ENCODE results near the gene RAB37. TPM values are rescaled to one million over a fixed set of nuclear protein-coding genes. Genes with fewer than 3 reads are reported as not detected.

The RAB37 gene
- total and polyA plus RNA-seq, 9 of the 15 experiments (the other 6 are each of a cell fraction or from before 2014, with no cell fraction given), result 0.03 to 0.27 (median 0.11) TPM; not detected in 4

DNA sequence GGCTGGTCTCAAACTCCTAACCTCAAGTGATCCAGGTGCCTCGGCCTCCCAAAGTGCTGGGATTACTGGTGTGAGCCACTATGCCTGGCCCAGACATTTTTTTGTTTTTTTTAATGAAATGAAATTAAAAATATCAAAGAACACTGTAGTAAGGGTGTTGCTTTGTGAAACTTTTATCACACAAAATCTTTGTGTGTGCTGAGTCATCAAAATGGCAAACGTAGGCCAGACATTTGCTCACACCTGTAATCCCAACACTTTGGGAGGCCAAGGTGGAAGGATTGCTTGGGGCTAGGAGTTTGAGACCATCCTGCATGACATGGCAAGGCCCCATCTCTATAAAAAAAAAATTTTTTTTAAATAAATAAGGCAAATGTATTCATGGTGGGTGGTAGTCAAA, 29.4 kb downstream of the RAB37 start (continued):
- TF ChIP-seq, protein P1, sequence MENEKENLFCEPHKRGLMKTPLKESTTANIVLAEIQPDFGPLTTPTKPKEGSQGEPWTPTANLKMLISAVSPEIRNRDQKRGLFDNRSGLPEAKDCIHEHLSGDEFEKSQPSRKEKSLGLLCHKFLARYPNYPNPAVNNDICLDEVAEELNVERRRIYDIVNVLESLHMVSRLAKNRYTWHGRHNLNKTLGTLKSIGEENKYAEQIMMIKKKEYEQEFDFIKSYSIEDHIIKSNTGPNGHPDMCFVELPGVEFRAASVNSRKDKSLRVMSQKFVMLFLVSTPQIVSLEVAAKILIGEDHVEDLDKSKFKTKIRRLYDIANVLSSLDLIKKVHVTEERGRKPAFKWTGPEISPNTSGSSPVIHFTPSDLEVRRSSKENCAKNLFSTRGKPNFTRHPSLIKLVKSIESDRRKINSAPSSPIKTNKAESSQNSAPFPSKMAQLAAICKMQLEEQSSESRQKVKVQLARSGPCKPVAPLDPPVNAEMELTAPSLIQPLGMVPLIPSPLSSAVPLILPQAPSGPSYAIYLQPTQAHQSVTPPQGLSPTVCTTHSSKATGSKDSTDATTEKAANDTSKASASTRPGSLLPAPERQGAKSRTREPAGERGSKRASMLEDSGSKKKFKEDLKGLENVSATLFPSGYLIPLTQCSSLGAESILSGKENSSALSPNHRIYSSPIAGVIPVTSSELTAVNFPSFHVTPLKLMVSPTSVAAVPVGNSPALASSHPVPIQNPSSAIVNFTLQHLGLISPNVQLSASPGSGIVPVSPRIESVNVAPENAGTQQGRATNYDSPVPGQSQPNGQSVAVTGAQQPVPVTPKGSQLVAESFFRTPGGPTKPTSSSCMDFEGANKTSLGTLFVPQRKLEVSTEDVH (IDR thresholded peaks at IDR 0.05; ENCODE audit: low read depth, partially characterized antibody), result no peak
- TF ChIP-seq ZNF41 (CRISPR knock-in tag; conservative IDR thresholded peaks at IDR 0.05) (no peak), MYNN (IDR thresholded peaks at IDR 0.05) (no peak), MYNN (CRISPR knock-in tag; IDR thresholded peaks at IDR 0.05) (no peak), FIP1L1 (IDR thresholded peaks at IDR 0.05; ENCODE audit: low read depth, low read length, poor library complexity, severe bottlenecking) (no peak)
- TF ChIP-seq, protein P2, sequence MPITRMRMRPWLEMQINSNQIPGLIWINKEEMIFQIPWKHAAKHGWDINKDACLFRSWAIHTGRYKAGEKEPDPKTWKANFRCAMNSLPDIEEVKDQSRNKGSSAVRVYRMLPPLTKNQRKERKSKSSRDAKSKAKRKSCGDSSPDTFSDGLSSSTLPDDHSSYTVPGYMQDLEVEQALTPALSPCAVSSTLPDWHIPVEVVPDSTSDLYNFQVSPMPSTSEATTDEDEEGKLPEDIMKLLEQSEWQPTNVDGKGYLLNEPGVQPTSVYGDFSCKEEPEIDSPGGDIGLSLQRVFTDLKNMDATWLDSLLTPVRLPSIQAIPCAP (CRISPR knock-in tag; IDR thresholded peaks at IDR 0.05; ENCODE audit: borderline replicate concordance), result no peak

DNA sequence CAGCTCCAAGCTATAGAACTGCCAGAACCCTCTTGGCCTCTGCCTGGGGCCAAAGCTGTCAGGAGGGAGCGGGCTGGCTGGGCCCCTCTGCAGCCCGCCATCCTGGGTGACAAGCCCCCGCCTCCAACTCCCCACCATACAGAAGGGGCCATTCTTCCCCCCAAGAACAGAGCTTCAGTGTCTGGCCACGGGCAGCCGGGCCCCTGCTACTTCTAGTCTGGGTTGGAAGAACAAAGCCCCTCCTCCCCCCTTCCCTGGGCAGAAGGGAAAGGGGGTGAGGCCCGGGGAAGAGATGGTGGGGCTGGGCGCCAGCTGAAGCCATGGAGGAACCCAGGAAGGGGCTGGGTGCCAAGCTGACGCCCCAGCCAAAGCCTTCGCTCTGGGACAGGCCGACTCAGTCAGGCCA, 30.1 kb downstream of the RAB37 start:
- intact Hi-C loops (cut with micrococcal nuclease), result no loop called here
- Histone ChIP-seq H3K4me1 (replicated peaks in 1 of 2; ENCODE audit: control insufficient read depth in 2 of 2, insufficient read depth in 2 of 2, low read length in 2 of 2) (peaks cover 0 to 25% of the 10 kb centered on the region in 2 experiments; a peak in 3 of 5 replicates), H3K27ac (ENCODE audit: extremely low read depth, low read depth, low read length) (no peak overlapping the region), H3K27me3 (ENCODE audit: control insufficient read depth in 2 of 2, insufficient read depth in 2 of 2, low read length in 2 of 2) (no peaks in the 10 kb centered on the region), H3K4me3 (no peak overlapping the region), H3K9me3 (replicated peaks; ENCODE audit: control insufficient read depth, insufficient read depth, low read depth, low read length) (no peaks in the 10 kb centered on the region), H2AFZ (ENCODE audit: low read depth, low read length) (no peak overlapping the region), H3K9ac (ENCODE audit: insufficient read depth in 1 of 2, low read depth in 2 of 2, low read length in 2 of 2) (no peak overlapping the region), H4K20me1 (replicated peaks; ENCODE audit: control insufficient read depth, insufficient read depth, low read length) (peaks cover 17% of the 10 kb centered on the region), H3K79me2 (ENCODE audit: control insufficient read depth, insufficient read depth, low read length) (no peaks in the 10 kb centered on the region), H3K9me1 (ENCODE audit: control insufficient read depth, insufficient read depth, low read length) (no peaks in the 10 kb centered on the region), H3K36me3 (ENCODE audit: control insufficient read depth, insufficient read depth, low read length) (peaks cover 66% of the 10 kb centered on the region), H3K4me2 (ENCODE audit: insufficient read depth, low read length) (no peak overlapping the region)
- BruUV-seq (replicated peaks), result no TSS peak
- CTCF ChIA-PET (ENCODE audit: low intra/inter-chr PET ratio), result interaction anchor here (0.6 kb wide), 1 partner anchor 795 kb away, joined by 4 read pairs; no protein-coding TSS in a partner anchor
- no peak for TF ChIP-seq KAT2B (IDR thresholded peaks at IDR 0.05; ENCODE audit: low read depth, low read length)
- no peak for TF ChIP-seq ZKSCAN1 (IDR thresholded peaks at IDR 0.05; ENCODE audit: low read depth, low read length)
- no peak for TF ChIP-seq ZNF766 (CRISPR knock-in tag; conservative IDR thresholded peaks at IDR 0.05)
- TF ChIP-seq, protein P3, sequence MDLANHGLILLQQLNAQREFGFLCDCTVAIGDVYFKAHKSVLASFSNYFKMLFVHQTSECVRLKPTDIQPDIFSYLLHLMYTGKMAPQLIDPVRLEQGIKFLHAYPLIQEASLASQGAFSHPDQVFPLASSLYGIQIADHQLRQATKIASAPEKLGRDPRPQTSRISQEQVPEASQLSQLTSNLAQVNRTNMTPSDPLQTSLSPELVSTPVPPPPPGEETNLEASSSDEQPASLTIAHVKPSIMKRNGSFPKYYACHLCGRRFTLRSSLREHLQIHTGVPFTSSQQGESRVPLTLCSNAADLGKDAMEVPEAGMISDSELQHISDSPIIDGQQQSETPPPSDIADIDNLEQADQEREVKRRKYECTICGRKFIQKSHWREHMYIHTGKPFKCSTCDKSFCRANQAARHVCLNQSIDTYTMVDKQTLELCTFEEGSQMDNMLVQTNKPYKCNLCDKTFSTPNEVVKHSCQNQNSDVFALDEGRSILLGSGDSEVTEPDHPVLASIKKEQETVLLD (IDR thresholded peaks at IDR 0.05), result no peak
- TF ChIP-seq CREM (IDR thresholded peaks at IDR 0.05; ENCODE audit: low read depth), result no peak
- TF ChIP-seq POLR2G (IDR thresholded peaks at IDR 0.05; ENCODE audit: low read depth, low read length), result peak; percentile 54
- 88% methylated on average over 4 of the region's 10 CpGs for WGBS (ENCODE audit: insufficient coverage, low coverage, missing lambda C conversion rate)
- ATAC-seq (no peak), FAIRE-seq (no peak), DNase-seq (ENCODE audit: extremely low read depth in 1 of 4, low spot score in 3 of 4) (no peak)
- POLR2A ChIA-PET, result interaction anchor here (0.5 to 1.4 kb wide), 5 partner anchors 10 to 287 kb away, joined by 3 to 5 read pairs (median 3); a partner anchor contains a TSS
- in situ Hi-C loops (cut with MboI), result no loop called here

Data from K562 (cell line).